GM12878 (cell line): Measurements from ENCODE around the gene PPARA. TPM values are rescaled to one million over a fixed set of nuclear protein-coding genes. Genes with fewer than 3 reads are reported as not detected.

Experiments
- BHLHE40 ChIP-seq, 2 experiments: fragments of 450-650 bp in 1 of 2; IDR thresholded peaks; 2 replicates each; pipeline ENCODE4 v1.6.1; 2011 to 2017; ENCODE audit warnings: low read depth in 2 of 2, borderline replicate concordance in 1 of 2, improper control_type of control experiment in 1 of 2, low read length in 1 of 2, mild to moderate bottlenecking in 1 of 2
- CBFB ChIP-seq: IDR thresholded peaks from 2 replicates; pipeline ENCODE4 v1.6.1; 2016; ENCODE audit warnings: antibody characterized with exemption, low read depth
- MEF2A ChIP-seq: IDR thresholded peaks from 2 replicates; pipeline ENCODE4 v1.6.1; 2011; ENCODE audit warnings: low read depth, mild to moderate bottlenecking, low read length, moderate library complexity; ENCODE audit not compliant: insufficient read depth
- NKRF ChIP-seq: fragments of 450-650 bp; conservative IDR thresholded peaks from 2 replicates; pipeline ENCODE4 v1.6.1; 2017; ENCODE audit warnings: mild to moderate bottlenecking, moderate library complexity
- PAX8 ChIP-seq: fragments of 450-650 bp; IDR thresholded peaks from 2 replicates; pipeline ENCODE4 v1.6.1; 2017; ENCODE audit warnings: mild to moderate bottlenecking, moderate library complexity
- POLR2AphosphoS2 ChIP-seq: IDR thresholded peaks from 2 replicates; pipeline ENCODE4 v1.6.1; 2011; ENCODE audit warnings: low read depth, mild to moderate bottlenecking, low read length, improper control_type of control experiment, moderate library complexity
- SKIL ChIP-seq: fragments of 450-650 bp; IDR thresholded peaks from 2 replicates; pipeline ENCODE4 v1.6.1; 2017; ENCODE audit warnings: mild to moderate bottlenecking, low read depth, inconsistent platforms; ENCODE audit not compliant: poor library complexity, severe bottlenecking
- TCF3 ChIP-seq: IDR thresholded peaks from 2 replicates; pipeline ENCODE4 v1.6.1; 2012; ENCODE audit warnings: low read depth, mild to moderate bottlenecking, low read length, borderline replicate concordance; ENCODE audit not compliant: insufficient read depth
- polyA plus RNA-seq, 11 experiments: library from polyadenylated mRNA; depleted of rRNA in 4 of 11; unstranded in 6 of 11; stranded (reverse) in 5 of 11; fragments of >200 nt; fragmentation: Nextera tagmentation in 4 of 11; fragmentation: Illumina TruSeq in 1 of 11; extraction: Ambion mirVana in 4 of 11; extraction: Trizol in 1 of 11; gene quantifications; 1 replicate in 1 of 11; 2 replicates in 10 of 11; pipeline versions ENCODE4 v1.2.1 to v1.2.3, GENCODE V29; 2011 to 2016; ENCODE audit warnings: inconsistent platforms in 2 of 11, missing spikeins in 2 of 11, low read depth in 1 of 11
- total RNA-seq, 4 experiments: library from RNA; depleted of rRNA in 3 of 4; stranded (reverse); fragments of >200 nt in 3 of 4; fragmentation: Illumina TruSeq in 1 of 4; extraction: Trizol in 1 of 4; gene quantifications; 2 replicates each; pipeline versions ENCODE4 v1.2.1 to v1.2.3, GENCODE V29; 2013 to 2021
- TF ChIP-seq, protein P1 (sequence below): IDR thresholded peaks from 2 replicates; pipeline ENCODE4 v1.6.1; 2011; ENCODE audit warnings: borderline replicate concordance, low read depth, mild to moderate bottlenecking, moderate library complexity, low read length; ENCODE audit not compliant: insufficient read depth, poor library complexity, severe bottlenecking

The PPARA gene
- total and polyA plus RNA-seq, 10 of the 15 experiments (the other 5 are each of a cell fraction or from before 2014, with no cell fraction given): 0.72 to 10.4 (median 4.6) TPM

GRCh38 chr22:46119093-46119728 lies 31.1 kb upstream of the PPARA start (continued):
- TF ChIP-seq BHLHE40 (IDR thresholded peaks at IDR 0.05; ENCODE audit: borderline replicate concordance in 1 of 2, low read depth in 2 of 2, low read length in 1 of 2): no peak
- no peak for TF ChIP-seq CBFB
- TF ChIP-seq, protein P1, sequence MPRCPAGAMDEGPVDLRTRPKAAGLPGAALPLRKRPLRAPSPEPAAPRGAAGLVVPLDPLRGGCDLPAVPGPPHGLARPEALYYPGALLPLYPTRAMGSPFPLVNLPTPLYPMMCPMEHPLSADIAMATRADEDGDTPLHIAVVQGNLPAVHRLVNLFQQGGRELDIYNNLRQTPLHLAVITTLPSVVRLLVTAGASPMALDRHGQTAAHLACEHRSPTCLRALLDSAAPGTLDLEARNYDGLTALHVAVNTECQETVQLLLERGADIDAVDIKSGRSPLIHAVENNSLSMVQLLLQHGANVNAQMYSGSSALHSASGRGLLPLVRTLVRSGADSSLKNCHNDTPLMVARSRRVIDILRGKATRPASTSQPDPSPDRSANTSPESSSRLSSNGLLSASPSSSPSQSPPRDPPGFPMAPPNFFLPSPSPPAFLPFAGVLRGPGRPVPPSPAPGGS: no peak
- TF ChIP-seq SKIL: no peak
- TF ChIP-seq POLR2AphosphoS2: no peak
- TF ChIP-seq PAX8: no peak
- TF ChIP-seq TCF3: no peak
- TF ChIP-seq NKRF: no peak
- TF ChIP-seq MEF2A: no peak
